MM.1S (cell line): ENCODE results near the gene DDX39B.

Experiments
- EZH2phosphoT487 ChIP-seq: fragments of 300-600 bp; sonication (generic); IDR thresholded peaks from 2 replicates; pipeline ENCODE4 v1.6.1; 2018; ENCODE audit warnings: antibody characterized with exemption, low read length
- TF ChIP-seq, protein P1 (sequence below): fragments of 300-600 bp; sonication (generic); IDR thresholded peaks from 2 replicates; pipeline ENCODE4 v1.5.1; 2016; ENCODE audit warnings: antibody characterized with exemption, low read length, mixed read lengths

GRCh38 chr6:31529329-31530150, 12.3 kb downstream of the DDX39B start:
- TF ChIP-seq, protein P1, sequence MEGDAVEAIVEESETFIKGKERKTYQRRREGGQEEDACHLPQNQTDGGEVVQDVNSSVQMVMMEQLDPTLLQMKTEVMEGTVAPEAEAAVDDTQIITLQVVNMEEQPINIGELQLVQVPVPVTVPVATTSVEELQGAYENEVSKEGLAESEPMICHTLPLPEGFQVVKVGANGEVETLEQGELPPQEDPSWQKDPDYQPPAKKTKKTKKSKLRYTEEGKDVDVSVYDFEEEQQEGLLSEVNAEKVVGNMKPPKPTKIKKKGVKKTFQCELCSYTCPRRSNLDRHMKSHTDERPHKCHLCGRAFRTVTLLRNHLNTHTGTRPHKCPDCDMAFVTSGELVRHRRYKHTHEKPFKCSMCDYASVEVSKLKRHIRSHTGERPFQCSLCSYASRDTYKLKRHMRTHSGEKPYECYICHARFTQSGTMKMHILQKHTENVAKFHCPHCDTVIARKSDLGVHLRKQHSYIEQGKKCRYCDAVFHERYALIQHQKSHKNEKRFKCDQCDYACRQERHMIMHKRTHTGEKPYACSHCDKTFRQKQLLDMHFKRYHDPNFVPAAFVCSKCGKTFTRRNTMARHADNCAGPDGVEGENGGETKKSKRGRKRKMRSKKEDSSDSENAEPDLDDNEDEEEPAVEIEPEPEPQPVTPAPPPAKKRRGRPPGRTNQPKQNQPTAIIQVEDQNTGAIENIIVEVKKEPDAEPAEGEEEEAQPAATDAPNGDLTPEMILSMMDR, result no peak
- TF ChIP-seq EZH2phosphoT487, result no peak
